ENCODE results near the gene KCTD13. TPM values are rescaled to one million over a fixed set of nuclear protein-coding genes. Genes with fewer than 3 reads are reported as not detected.

KCTD13 gene
- total RNA-seq, 4 donors from 2014 or later, result 14.4 to 25.7 (median 18.8) TPM

DNA sequence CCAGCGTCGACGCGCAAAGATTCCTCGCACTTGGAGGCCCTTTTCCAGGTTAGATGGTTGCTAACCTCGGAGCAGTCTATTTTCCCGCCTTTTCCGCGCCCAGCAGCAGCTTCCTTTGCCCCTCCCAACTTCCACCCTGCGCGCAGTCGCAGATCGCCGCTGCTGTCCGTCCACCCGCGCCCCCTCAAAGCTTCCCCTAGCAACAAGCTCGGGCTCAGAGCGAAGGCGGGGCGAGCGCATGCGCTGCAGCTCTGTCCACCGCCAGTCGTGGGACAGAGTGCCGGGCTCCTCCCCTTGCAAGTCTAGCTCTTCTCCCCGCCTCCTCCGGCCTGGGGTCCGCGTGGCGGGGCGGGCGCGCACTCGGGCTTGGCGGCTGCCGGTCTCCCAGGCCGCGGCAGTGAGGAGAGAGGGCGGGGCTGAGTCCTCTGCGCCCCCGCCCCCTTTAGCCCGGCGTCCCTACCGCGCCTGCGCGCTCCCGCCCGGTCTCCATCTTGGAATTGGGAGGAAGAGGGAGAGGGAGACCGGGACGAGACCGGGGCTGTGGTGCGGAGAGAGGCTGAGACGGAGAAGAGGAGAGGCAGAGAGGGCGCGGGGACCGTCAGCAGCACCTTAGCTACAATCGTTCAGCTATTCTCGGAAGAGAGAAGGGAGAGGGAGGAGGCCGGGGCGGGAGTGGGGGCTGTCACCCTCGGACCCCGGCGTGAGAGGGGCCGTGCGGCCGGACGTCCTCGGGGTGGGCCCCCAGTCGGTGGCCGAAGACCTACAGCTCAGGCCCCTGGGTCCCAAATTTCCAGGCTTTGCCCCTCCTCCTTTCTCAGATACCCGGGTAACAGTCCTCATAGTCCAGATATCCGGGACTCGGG is 47.6 kb upstream of the KCTD13 start, which contains the start of gene TAOK2:
Gene TAOK2, plus strand, starts transcription at position 485 of the 863 bp plus-strand sequence. CDS start 3,905 bp downstream, outside the sequence.
- Histone ChIP-seq H3K4me3 (peak within 1 kb of the TSS; percentile 64 to 98 (median 81)), H3K9me3 (no peaks in the 10 kb centered on the region), H3K27ac (replicated peaks in 1 of 4) (peak within 1 kb of the TSS; percentile 84 to 93 (median 90)), H3K27me3 (no peaks in the 10 kb centered on the region), H3K36me3 (peaks cover 14 to 45% (median 39%) of the 10 kb centered on the region in 4 donors), H3K4me1 (peaks cover 40 to 50% (median 46%) of the 10 kb centered on the region in 4 donors)
- TF ChIP-seq CTCF (IDR thresholded peaks at IDR 0.05), result peak in 1 of 3 experiments; percentile 27
- peak; percentile 76 for TF ChIP-seq POLR2A (IDR thresholded peaks at IDR 0.05; ENCODE audit: low read depth)
- TF ChIP-seq EP300 (IDR thresholded peaks at IDR 0.05), result no peak
- TF ChIP-seq POLR2AphosphoS5 (IDR thresholded peaks at IDR 0.05), result peak; percentile 93 to 96
- WGBS, result 5% methylated on average over 29 of the region's 75 CpGs
- peak; percentile 99 for DNase-seq (ENCODE audit: extremely low spot score)
- intact Hi-C loops (cut with DNase I), result loop anchor here (1.0 kb wide), 1 partner anchor 23 kb away; the partner anchor contains the start of gene INO80E

- WGBS, result 75% methylated on average over 6 of the region's 6 CpGs
- H3K4me3 ChIP-seq, result peak overlapping the region; percentile 64 to 98 (median 81)
- DNase-seq (ENCODE audit: extremely low spot score), result no peak
- peaks cover 8 to 45% (median 39%) of the 10 kb centered on the region in 4 donors for H3K36me3 ChIP-seq
- intact Hi-C loops (cut with DNase I), result no loop called here
- no peak for TF ChIP-seq POLR2AphosphoS5 (IDR thresholded peaks at IDR 0.05)
- no peak for TF ChIP-seq POLR2A (IDR thresholded peaks at IDR 0.05; ENCODE audit: low read depth)
- TF ChIP-seq EP300 (IDR thresholded peaks at IDR 0.05), result no peak
- TF ChIP-seq CTCF (IDR thresholded peaks at IDR 0.05), result no peak
- peaks cover 35 to 45% (median 43%) of the 10 kb centered on the region in 4 donors for H3K4me1 ChIP-seq
- H3K9me3 ChIP-seq, result no peaks in the 10 kb centered on the region
- H3K27me3 ChIP-seq, result no peaks in the 10 kb centered on the region
- peak overlapping the region; percentile 84 to 93 (median 90) for H3K27ac ChIP-seq (replicated peaks in 1 of 4)
Observed at GRCh38 chr16:29972992-29973383, 47.0 kb upstream of the KCTD13 start.

GRCh38 chr16:29972500-29972899 is 46.5 kb upstream of the KCTD13 start:
- TF ChIP-seq CTCF (IDR thresholded peaks at IDR 0.05), result no peak
- no peak for TF ChIP-seq POLR2A (IDR thresholded peaks at IDR 0.05; ENCODE audit: low read depth)
- TF ChIP-seq EP300 (IDR thresholded peaks at IDR 0.05), result no peak
- no peak for TF ChIP-seq POLR2AphosphoS5 (IDR thresholded peaks at IDR 0.05)
- no peak overlapping the region for H3K4me3 ChIP-seq
- H3K4me1 ChIP-seq, result peaks cover 30 to 40% (median 39%) of the 10 kb centered on the region in 4 donors
- H3K36me3 ChIP-seq, result peaks cover 4 to 44% (median 40%) of the 10 kb centered on the region in 4 donors
- intact Hi-C loops (cut with DNase I), result no loop called here
- H3K9me3 ChIP-seq, result no peaks in the 10 kb centered on the region
- 86% methylated on average over 1 of the region's 1 CpG for WGBS
- DNase-seq (ENCODE audit: extremely low spot score), result no peak
- H3K27ac ChIP-seq (replicated peaks in 1 of 4), result peak overlapping the region in 1 of 4 donors; percentile 93
- H3K27me3 ChIP-seq, result no peaks in the 10 kb centered on the region

DNA sequence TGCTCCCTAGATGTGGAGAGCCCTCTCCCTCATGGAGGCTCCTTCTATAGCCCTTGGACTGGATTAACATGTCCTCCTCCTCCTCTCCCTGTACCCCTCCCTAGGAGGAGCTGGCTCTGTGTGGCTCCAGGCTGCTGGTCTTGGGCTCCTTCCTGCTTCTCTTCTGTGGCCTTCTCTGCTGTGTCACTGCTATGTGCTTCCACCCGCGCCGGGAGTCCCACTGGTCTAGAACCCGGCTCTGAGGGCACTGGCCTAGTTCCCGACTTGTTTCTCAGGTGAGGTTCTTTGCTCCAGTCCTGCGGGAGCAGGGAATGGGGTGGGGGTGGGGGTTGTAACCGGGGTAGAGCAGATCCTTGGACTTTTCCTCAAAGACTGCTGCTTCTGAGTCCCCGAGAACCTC is 45.3 kb upstream of the KCTD13 start:
- H3K36me3 ChIP-seq, result peaks cover 4 to 53% (median 40%) of the 10 kb centered on the region in 4 donors
- H3K27ac ChIP-seq (replicated peaks in 1 of 4), result no peak overlapping the region
- no peak overlapping the region for H3K4me3 ChIP-seq
- 83% methylated on average over 8 of the region's 8 CpGs for WGBS
- no peaks in the 10 kb centered on the region for H3K27me3 ChIP-seq
- no peaks in the 10 kb centered on the region for H3K9me3 ChIP-seq
- intact Hi-C loops (cut with DNase I), result no loop called here
- H3K4me1 ChIP-seq, result peaks cover 19 to 28% (median 27%) of the 10 kb centered on the region in 4 donors
- no peak for DNase-seq (ENCODE audit: extremely low spot score)
- TF ChIP-seq CTCF (IDR thresholded peaks at IDR 0.05), result no peak
- no peak for TF ChIP-seq EP300 (IDR thresholded peaks at IDR 0.05)
- no peak for TF ChIP-seq POLR2AphosphoS5 (IDR thresholded peaks at IDR 0.05)
- TF ChIP-seq POLR2A (IDR thresholded peaks at IDR 0.05; ENCODE audit: low read depth), result no peak
